Activated naive CD4-positive, alpha-beta T cell treated with anti-CD3 and anti-CD28 coated beads for 36 hours (primary cell): Measurements from ENCODE around the gene ARHGAP15. TPM values are rescaled to one million over a fixed set of nuclear protein-coding genes. Genes with fewer than 3 reads are reported as not detected.

ENCODE experiments used
- CTCF ChIA-PET: fragments of 350-600 bp; sonication (Branson Sonifier 250); formaldehyde crosslinking; loops from one replicate; lab custom pipeline; 2021; ENCODE audit warnings: antibody characterized with exemption; lab: Charles Lee
- DNase-seq: peaks from one replicate; pipeline ENCODE4 v3.0.0-alpha.2; 2020
- H3K27ac Mint-ChIP-seq: one replicate; pipeline ENCODE4 v1.8.0; 2021; ENCODE audit warnings: mild to moderate bottlenecking, mixed read lengths
- H3K27me3 Mint-ChIP-seq: one replicate; pipeline ENCODE4 v1.8.0; 2021; ENCODE audit warnings: low read depth, mixed read lengths
- H3K36me3 Mint-ChIP-seq: one replicate; pipeline ENCODE4 v1.8.0; 2021; ENCODE audit warnings: low read depth, mixed read lengths
- H3K4me1 Mint-ChIP-seq: one replicate; pipeline ENCODE4 v1.8.0; 2021; ENCODE audit warnings: low read depth, mixed read lengths
- H3K4me3 Mint-ChIP-seq: one replicate; pipeline ENCODE4 v1.8.0; 2021; ENCODE audit warnings: mild to moderate bottlenecking, moderate library complexity, mixed read lengths
- H3K9me3 Mint-ChIP-seq: one replicate; pipeline ENCODE4 v1.8.0; 2021; ENCODE audit warnings: mixed read lengths
- intact Hi-C: fragments of 100-400 bp; cut with micrococcal nuclease; formaldehyde crosslinking; loops from one replicate; pipeline ENCODE4 v1.15.1; 2023
- total RNA-seq, 2 experiments: library from RNA; stranded (reverse); gene quantifications; one replicate each; pipeline ENCODE4 v1.2.3, GENCODE V29; 2021

Gene ARHGAP15
- total RNA-seq, 2 experiments from 2014 or later, result 85.7 to 90.1 TPM

- Mint-ChIP-seq H3K9me3 (no peaks in the 10 kb centered on the region), H3K27me3 (no peaks in the 10 kb centered on the region), H3K4me3 (no peak overlapping the region), H3K4me1 (no peaks in the 10 kb centered on the region), H3K27ac (no peak overlapping the region), H3K36me3 (peaks cover 13% of the 10 kb centered on the region)
- DNase-seq, result no peak
- intact Hi-C loops, result no loop called here
- CTCF ChIA-PET, result interaction anchor here (0.7 kb wide), 1 partner anchor 34 kb away, joined by 3 read pairs; no protein-coding TSS in a partner anchor
Observed at GRCh38 chr2:143771939-143772338, 642.7 kb downstream of the ARHGAP15 start.

GRCh38 chr2:143776526-143777297 lies 647.5 kb downstream of the ARHGAP15 start:
- intact Hi-C loops, result no loop called here
- Mint-ChIP-seq H3K36me3 (no peaks in the 10 kb centered on the region), H3K4me3 (no peak overlapping the region), H3K27ac (no peak overlapping the region), H3K4me1 (no peaks in the 10 kb centered on the region), H3K9me3 (no peaks in the 10 kb centered on the region), H3K27me3 (no peaks in the 10 kb centered on the region)
- no peak for DNase-seq
- CTCF ChIA-PET, result no interaction called here

GRCh38 chr2:143779021-143779420 lies 649.8 kb downstream of the ARHGAP15 start:
- Mint-ChIP-seq H3K4me3 (no peak overlapping the region), H3K27me3 (no peaks in the 10 kb centered on the region)
- CTCF ChIA-PET, result no interaction called here

GRCh38 chr2:143786026-143786765 lies 657.0 kb downstream of the ARHGAP15 start:
- no peak for DNase-seq
- Mint-ChIP-seq H3K27me3 (peaks cover 19% of the 10 kb centered on the region), H3K27ac (no peak overlapping the region), H3K4me1 (no peaks in the 10 kb centered on the region), H3K4me3 (no peak overlapping the region), H3K9me3 (no peaks in the 10 kb centered on the region), H3K36me3 (no peaks in the 10 kb centered on the region)
- CTCF ChIA-PET, result no interaction called here
- intact Hi-C loops, result no loop called here

More at GRCh38 chr2:143779021-143779420, 649.8 kb downstream of the ARHGAP15 start:
- H3K9me3 Mint-ChIP-seq, result no peaks in the 10 kb centered on the region
- H3K27ac Mint-ChIP-seq, result no peak overlapping the region
- no peaks in the 10 kb centered on the region for H3K4me1 Mint-ChIP-seq
- intact Hi-C loops, result no loop called here
- H3K36me3 Mint-ChIP-seq, result no peaks in the 10 kb centered on the region
- no peak for DNase-seq

GRCh38 chr2:143787674-143788073 lies 658.5 kb downstream of the ARHGAP15 start:
- H3K4me1 Mint-ChIP-seq, result no peaks in the 10 kb centered on the region
- DNase-seq, result no peak
- H3K27ac Mint-ChIP-seq, result no peak overlapping the region
- H3K36me3 Mint-ChIP-seq, result no peaks in the 10 kb centered on the region
- CTCF ChIA-PET, result no interaction called here
- H3K27me3 Mint-ChIP-seq, result peaks cover 19% of the 10 kb centered on the region
- intact Hi-C loops, result no loop called here
- no peaks in the 10 kb centered on the region for H3K9me3 Mint-ChIP-seq
- H3K4me3 Mint-ChIP-seq, result no peak overlapping the region

- H3K4me3 Mint-ChIP-seq, result no peak overlapping the region
- H3K27ac Mint-ChIP-seq, result no peak overlapping the region
- H3K36me3 Mint-ChIP-seq, result no peaks in the 10 kb centered on the region
- CTCF ChIA-PET, result no interaction called here
- H3K27me3 Mint-ChIP-seq, result peaks cover 19% of the 10 kb centered on the region
- H3K4me1 Mint-ChIP-seq, result no peaks in the 10 kb centered on the region
- no peaks in the 10 kb centered on the region for H3K9me3 Mint-ChIP-seq
- intact Hi-C loops, result no loop called here
- no peak for DNase-seq
Observed at GRCh38 chr2:143792602-143793001, 663.4 kb downstream of the ARHGAP15 start.

- H3K36me3 Mint-ChIP-seq, result no peaks in the 10 kb centered on the region
- CTCF ChIA-PET, result no interaction called here
Observed at GRCh38 chr2:143793381-143793780, 664.2 kb downstream of the ARHGAP15 start.

GRCh38 chr2:143796051-143796450 lies 666.8 kb downstream of the ARHGAP15 start:
- Mint-ChIP-seq H3K4me3 (no peak overlapping the region), H3K36me3 (no peaks in the 10 kb centered on the region), H3K9me3 (no peaks in the 10 kb centered on the region), H3K27ac (no peak overlapping the region), H3K4me1 (no peaks in the 10 kb centered on the region), H3K27me3 (no peaks in the 10 kb centered on the region)
- CTCF ChIA-PET, result no interaction called here
- DNase-seq, result no peak
- intact Hi-C loops, result no loop called here

More at GRCh38 chr2:143793381-143793780, 664.2 kb downstream of the ARHGAP15 start:
- Mint-ChIP-seq H3K4me3 (no peak overlapping the region), H3K27me3 (peaks cover 11% of the 10 kb centered on the region), H3K27ac (no peak overlapping the region), H3K4me1 (no peaks in the 10 kb centered on the region), H3K9me3 (no peaks in the 10 kb centered on the region)
- no peak for DNase-seq
- intact Hi-C loops, result no loop called here

- DNase-seq, result no peak
- H3K27ac Mint-ChIP-seq, result no peak overlapping the region
- CTCF ChIA-PET, result no interaction called here
- peaks cover 10% of the 10 kb centered on the region for H3K4me1 Mint-ChIP-seq
- H3K4me3 Mint-ChIP-seq, result no peak overlapping the region
- no peaks in the 10 kb centered on the region for H3K36me3 Mint-ChIP-seq
- H3K27me3 Mint-ChIP-seq, result no peaks in the 10 kb centered on the region
- H3K9me3 Mint-ChIP-seq, result no peaks in the 10 kb centered on the region
- intact Hi-C loops, result loop anchor here (10.0 kb wide), 1 partner anchor 707 kb away; no protein-coding TSS in a partner anchor
Observed at GRCh38 chr2:143801561-143801960, 672.3 kb downstream of the ARHGAP15 start.

GRCh38 chr2:143802242-143802641 lies 673.0 kb downstream of the ARHGAP15 start:
- Mint-ChIP-seq H3K36me3 (no peaks in the 10 kb centered on the region), H3K27me3 (no peaks in the 10 kb centered on the region), H3K27ac (no peak overlapping the region), H3K4me3 (no peak overlapping the region), H3K4me1 (peaks cover 10% of the 10 kb centered on the region), H3K9me3 (no peaks in the 10 kb centered on the region)
- no peak for DNase-seq
- CTCF ChIA-PET, result no interaction called here
- intact Hi-C loops, result loop anchor here (10.0 kb wide), 1 partner anchor 707 kb away; no protein-coding TSS in a partner anchor

- no peaks in the 10 kb centered on the region for H3K27me3 Mint-ChIP-seq
- intact Hi-C loops, result loop anchor here (10.0 kb wide), 1 partner anchor 708 kb away; no protein-coding TSS in a partner anchor
- H3K36me3 Mint-ChIP-seq, result no peaks in the 10 kb centered on the region
- H3K4me1 Mint-ChIP-seq, result peaks cover 10% of the 10 kb centered on the region
- no peak for DNase-seq
- H3K27ac Mint-ChIP-seq, result no peak overlapping the region
- CTCF ChIA-PET, result no interaction called here
- H3K9me3 Mint-ChIP-seq, result no peaks in the 10 kb centered on the region
- H3K4me3 Mint-ChIP-seq, result no peak overlapping the region
Observed at GRCh38 chr2:143802871-143803650, 673.8 kb downstream of the ARHGAP15 start.

- Mint-ChIP-seq H3K4me1 (peaks cover 10% of the 10 kb centered on the region), H3K27ac (no peak overlapping the region), H3K36me3 (no peaks in the 10 kb centered on the region), H3K9me3 (no peaks in the 10 kb centered on the region), H3K4me3 (no peak overlapping the region), H3K27me3 (no peaks in the 10 kb centered on the region)
- intact Hi-C loops, result loop anchor here (10.0 kb wide), 1 partner anchor 709 kb away; no protein-coding TSS in a partner anchor
- CTCF ChIA-PET, result no interaction called here
- DNase-seq, result no peak
Observed at GRCh38 chr2:143803936-143804335, 674.7 kb downstream of the ARHGAP15 start.
